ENCODE results near the gene XRCC5.

- no peak for TF ChIP-seq CTCF (IDR thresholded peaks at IDR 0.05)
- TF ChIP-seq POLR2A (IDR thresholded peaks at IDR 0.05), result no peak
These were observed 74.3 kb downstream of the XRCC5 start for GRCh38 chr2:216183462-216183861.
